Right renal pelvis (tissue), 4 donors: ENCODE measurements around the gene MESP1. TPM values are rescaled to one million over a fixed set of nuclear protein-coding genes. Genes with fewer than 3 reads are reported as not detected.

Source experiments
- DNase-seq, 4 donors: peaks; one replicate each; pipeline ENCODE4 v3.0.0-alpha.2; 2013; ENCODE audit warnings: low read depth in 4 of 4, low spot score in 3 of 4, missing footprints in 1 of 4
- polyA plus RNA-seq, 4 donors: library from polyadenylated mRNA; unstranded; fragments of 120-200 nt; gene quantifications; one replicate each; pipeline ENCODE4 v1.2.1, GENCODE V29; 2013; ENCODE audit not compliant: insufficient read length in 4 of 4

Gene MESP1
- polyA plus RNA-seq, 4 donors = 0.72 to 1.9 (median 1.2) TPM

DNA sequence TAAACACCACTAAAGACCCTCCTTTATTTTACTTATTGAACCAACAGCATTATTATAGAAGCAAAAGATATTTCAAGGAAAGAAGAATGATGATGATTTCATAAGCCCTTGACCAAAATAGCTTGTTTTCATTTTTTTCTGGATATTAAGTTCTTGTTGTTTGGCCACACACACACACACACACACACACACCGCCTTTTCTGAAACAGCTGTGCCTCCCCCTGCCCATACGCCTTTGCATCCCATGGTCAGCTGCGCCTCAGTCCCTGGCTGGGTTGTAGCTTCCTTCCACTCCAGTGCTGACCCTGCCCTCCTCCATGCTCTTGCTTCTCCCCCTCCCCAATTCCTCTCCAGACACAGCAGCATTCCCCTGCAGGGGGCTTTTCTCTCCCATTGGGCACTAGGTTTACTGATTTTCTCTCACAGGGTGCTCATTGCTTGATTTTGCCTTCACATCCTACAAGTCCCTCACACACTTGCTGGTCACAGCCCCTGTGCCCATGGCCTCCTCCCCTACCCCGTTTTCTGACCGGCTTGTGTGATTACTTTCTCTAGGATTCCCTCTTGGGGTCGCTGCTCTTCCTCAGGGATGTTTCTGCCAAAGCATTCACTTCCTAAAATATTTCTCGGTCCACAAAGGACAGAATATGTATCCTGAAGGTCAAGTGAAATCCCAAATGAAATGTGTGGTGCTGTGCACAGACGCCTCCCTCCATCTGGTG lies 18.4 kb downstream of the MESP1 start:
- no peak for DNase-seq

DNA sequence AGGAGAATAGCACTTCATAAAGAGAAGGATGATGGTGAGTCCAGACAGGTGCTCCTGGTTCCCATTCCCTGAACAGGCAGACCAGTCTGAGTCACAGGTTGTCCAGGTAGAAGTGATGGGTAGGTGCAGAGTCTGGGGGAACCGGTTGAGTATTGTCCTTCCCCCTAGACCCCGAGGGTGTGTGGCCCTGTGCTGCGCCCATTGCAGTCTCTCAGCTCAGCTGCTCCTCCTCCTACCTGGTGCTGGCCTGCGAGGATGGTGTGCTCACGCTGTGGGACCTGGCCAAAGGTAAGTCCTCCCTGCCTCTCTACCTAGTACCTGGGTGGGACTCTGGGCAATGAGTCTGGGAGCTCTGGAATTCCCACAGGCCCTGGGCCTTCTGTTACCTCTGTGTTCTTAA lies 19.8 kb downstream of the MESP1 start:
- no peak for DNase-seq

DNA sequence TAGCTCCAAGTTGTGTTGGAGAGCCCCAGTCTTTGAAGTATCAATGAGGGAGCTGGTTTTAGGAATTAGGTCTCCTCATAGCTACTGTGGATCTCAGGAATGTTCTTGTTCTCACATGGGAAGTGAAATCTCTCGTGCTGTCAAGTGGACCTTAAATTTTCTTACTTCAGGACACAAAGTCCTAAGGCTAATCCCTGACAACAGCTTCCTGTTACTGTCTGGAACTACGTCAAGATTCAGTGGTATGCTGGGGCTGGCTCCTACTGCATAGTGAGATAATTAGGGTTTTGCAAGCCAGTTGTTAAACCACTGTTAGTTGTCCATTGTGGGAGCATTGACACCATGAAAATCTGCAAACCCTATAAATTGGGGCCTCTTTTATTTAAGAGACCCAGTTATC lies 22.8 kb downstream of the MESP1 start:
- DNase-seq = no peak

DNA sequence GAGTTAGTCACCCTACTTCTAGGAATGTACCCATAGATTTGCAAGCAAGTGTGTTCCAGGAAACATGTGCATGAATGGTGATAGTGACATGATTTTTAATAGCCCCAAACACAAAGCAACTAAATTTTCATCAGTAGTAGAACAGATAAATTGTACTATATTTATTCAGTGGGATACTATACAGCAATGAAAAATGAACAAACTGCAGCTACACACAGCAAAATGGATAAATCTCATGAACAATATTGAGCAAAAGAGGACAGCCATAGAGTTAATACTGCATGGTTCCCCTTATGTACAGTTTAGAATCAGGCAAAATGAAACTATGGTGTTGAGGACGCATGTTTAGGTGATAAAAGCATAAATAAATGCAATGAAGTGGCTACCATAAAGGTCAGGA lies 26.0 kb downstream of the MESP1 start:
- DNase-seq = no peak

DNA sequence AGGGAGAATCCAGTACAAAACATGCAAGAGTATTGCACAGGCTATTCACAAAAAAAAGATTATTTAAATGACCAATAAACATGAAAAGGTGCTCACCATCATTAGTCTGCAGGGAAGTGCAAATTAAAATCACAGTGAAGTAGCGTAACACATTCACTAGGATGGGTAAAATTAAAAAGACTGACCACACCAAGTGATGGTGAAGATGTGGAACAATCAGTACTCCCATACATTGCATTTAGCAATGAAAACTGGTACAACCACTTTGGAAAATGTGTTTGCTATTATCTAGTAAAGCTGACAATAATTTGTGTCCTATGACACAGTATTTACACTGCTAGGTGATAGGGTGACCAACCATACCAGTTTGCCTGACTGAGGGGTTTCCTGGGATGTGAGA lies 26.4 kb downstream of the MESP1 start:
- DNase-seq = no peak

DNA sequence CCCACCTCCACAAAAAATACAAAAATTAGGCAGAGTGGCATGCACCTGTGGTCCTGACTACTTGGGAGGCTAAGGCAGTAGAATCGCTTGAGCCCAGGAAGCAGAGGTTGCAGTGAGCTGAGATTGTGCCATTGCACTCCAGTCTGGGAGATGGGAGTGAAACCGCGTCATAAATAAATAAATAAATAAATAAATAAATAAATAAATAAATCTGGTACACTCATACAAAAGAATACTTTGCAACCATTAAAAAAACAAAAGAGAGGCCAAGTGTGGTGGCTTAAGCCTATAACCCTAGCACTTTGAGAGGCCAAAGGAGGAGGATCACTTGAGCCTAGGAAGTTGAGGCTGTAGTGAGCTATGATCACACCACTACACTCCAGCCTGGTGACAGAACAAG lies 28.0 kb downstream of the MESP1 start:
- DNase-seq = no peak

DNA sequence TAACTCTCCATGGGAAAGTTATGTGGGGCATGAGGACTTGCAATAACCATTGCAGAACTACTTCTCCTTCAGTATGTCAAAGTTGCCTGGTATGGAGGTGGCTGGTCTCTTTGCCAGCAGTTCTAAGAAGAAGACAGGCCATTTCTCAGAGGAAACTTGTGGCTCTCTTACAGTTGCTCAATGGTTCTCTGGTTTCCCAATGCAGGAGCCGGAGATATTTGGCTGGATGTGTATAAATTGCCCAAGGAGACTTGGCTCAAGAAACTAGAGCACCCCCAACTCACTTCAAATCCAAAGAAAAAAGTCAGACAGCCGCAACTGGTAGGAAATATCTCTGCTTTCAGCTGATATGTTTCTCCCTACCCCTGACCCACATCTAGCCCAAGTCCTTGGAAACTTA lies 36.3 kb downstream of the MESP1 start:
- no peak for DNase-seq

DNA sequence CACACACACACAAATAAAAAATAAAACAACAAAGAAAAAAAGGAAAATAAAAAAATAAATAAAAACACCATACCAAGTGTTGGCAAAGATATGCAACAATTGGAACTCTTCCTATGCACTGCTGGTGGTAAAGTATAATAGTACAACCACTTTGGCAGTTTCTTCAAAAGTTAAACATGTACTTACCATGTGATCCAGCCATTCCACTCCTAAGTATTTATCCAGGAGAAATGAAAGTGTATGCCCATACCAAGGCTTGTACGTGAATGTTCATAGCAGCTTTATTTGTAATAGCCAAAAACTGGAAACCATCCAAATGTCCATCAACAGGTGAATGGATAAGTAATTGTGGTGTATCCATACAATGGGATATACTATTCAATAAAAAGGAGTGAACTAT lies 43.5 kb downstream of the MESP1 start:
- DNase-seq = no peak

DNA sequence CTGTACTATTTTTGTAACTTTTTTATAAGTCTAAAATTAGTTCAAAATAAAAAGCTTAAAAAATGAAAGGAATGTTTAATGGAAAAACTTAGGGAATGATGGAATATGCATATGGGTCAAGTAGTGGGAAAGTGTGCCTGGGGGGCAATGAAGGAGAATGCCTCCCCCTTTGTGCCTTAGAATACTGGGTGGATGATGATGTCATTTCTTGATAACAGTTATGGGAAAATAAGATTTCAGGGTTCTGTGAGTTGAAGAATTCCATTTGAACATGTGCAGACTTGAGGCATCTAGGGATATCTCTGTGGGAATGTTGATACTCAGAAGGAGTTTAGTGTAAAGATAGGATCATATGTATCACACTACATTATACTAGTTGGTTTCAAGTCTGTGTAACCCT lies 46.6 kb downstream of the MESP1 start:
- no peak for DNase-seq

Other genes with a start within 250 kb of the MESP1 start
- 1 to 10 TPM; 8.6 to 9.8 (median 9.4) TPM for gene TICRR, start 175.8 kb downstream of the MESP1 start, polyA plus RNA-seq
- 10 to 100 TPM in 3 of 4 donors, 1 to 10 TPM in 1; 9.7 to 13.4 (median 10.2) TPM for gene KIF7, start 95.8 kb downstream of the MESP1 start, polyA plus RNA-seq
- gene PLIN1, start 71.9 kb downstream of the MESP1 start, polyA plus RNA-seq = 1 to 10 TPM in 1 of 4 donors, under 1 TPM in 3; 0.68 to 1.3 (median 0.93) TPM
- gene PEX11A, start 60.5 kb downstream of the MESP1 start, polyA plus RNA-seq = 10 to 100 TPM; 16.3 to 22.1 (median 20.0) TPM
- gene WDR93, start 60.4 kb downstream of the MESP1 start, polyA plus RNA-seq = 1 to 10 TPM; 2.1 to 3.1 (median 2.3) TPM
- under 1 TPM; 0.18 to 0.80 (median 0.52) TPM for gene MESP2, start 25.1 kb upstream of the MESP1 start, polyA plus RNA-seq
- gene ANPEP, start 63.6 kb upstream of the MESP1 start, polyA plus RNA-seq = 100 to 1,000 TPM in 2 of 4 donors, 10 to 100 TPM in 2; 66.5 to 128 (median 98.2) TPM
- 10 to 100 TPM; 36.4 to 51.2 (median 40.2) TPM for gene AP3S2, start 142.7 kb upstream of the MESP1 start, polyA plus RNA-seq
- gene ARPIN, start 161.7 kb upstream of the MESP1 start, polyA plus RNA-seq = 10 to 100 TPM; 25.5 to 31.1 (median 29.7) TPM